GM18873 (cell line): Measurements from ENCODE around the gene MGMT.

Experiments used
- ATAC-seq: cut with Tn5 transposase; IDR thresholded peaks from one replicate; pipeline ENCODE4 v1.9.1; 2021; ENCODE audit warnings: mild to moderate bottlenecking, moderate library complexity, moderate number of reproducible peaks; ENCODE audit not compliant: unreplicated experiment, low FRiP score

MGMT gene

GRCh38 chr10:129702605-129703004, 235.6 kb downstream of the MGMT start:
- ATAC-seq: no peak

- ATAC-seq: no peak
These were observed 236.5 kb downstream of the MGMT start for GRCh38 chr10:129703287-129704137.

GRCh38 chr10:129704225-129704624, 237.2 kb downstream of the MGMT start:
- no peak for ATAC-seq

GRCh38 chr10:129704786-129705525, 237.9 kb downstream of the MGMT start:
- ATAC-seq: no peak

GRCh38 chr10:129705676-129706075, 238.6 kb downstream of the MGMT start:
- ATAC-seq: no peak

- ATAC-seq: no peak
These were observed 239.0 kb downstream of the MGMT start for GRCh38 chr10:129706081-129706480.

GRCh38 chr10:129706523-129706922, 239.5 kb downstream of the MGMT start:
- ATAC-seq: no peak

- ATAC-seq: no peak
These were observed 240.7 kb downstream of the MGMT start for GRCh38 chr10:129707406-129708388.

- ATAC-seq: no peak
These were observed 242.1 kb downstream of the MGMT start for GRCh38 chr10:129709101-129709500.

- ATAC-seq: no peak
These were observed 242.8 kb downstream of the MGMT start for GRCh38 chr10:129709627-129710509.

GRCh38 chr10:129710510-129710847, 243.4 kb downstream of the MGMT start:
- no peak for ATAC-seq

GRCh38 chr10:129711291-129711690, 244.2 kb downstream of the MGMT start:
- ATAC-seq: no peak

- no peak for ATAC-seq
These were observed 245.0 kb downstream of the MGMT start for GRCh38 chr10:129712000-129712399.

- no peak for ATAC-seq
These were observed 246.7 kb downstream of the MGMT start for GRCh38 chr10:129713659-129714265.

GRCh38 chr10:129715805-129716204, 248.8 kb downstream of the MGMT start:
- no peak for ATAC-seq

- no peak for ATAC-seq
These were observed 249.2 kb downstream of the MGMT start for GRCh38 chr10:129716211-129716681.

- ATAC-seq: no peak
These were observed 249.8 kb downstream of the MGMT start for GRCh38 chr10:129716881-129717280.

- ATAC-seq: no peak
These were observed 250.9 kb downstream of the MGMT start for GRCh38 chr10:129717816-129718547.
